ENCODE results near the gene SLC43A2. TPM values are rescaled to one million over a fixed set of nuclear protein-coding genes. Genes with fewer than 3 reads are reported as not detected.

Gene SLC43A2
- total and polyA plus RNA-seq, 2 of the 13 experiments (the other 11 are each of a cell fraction or from before 2014, with no cell fraction given): 7.3 to 20.0 TPM

DNA sequence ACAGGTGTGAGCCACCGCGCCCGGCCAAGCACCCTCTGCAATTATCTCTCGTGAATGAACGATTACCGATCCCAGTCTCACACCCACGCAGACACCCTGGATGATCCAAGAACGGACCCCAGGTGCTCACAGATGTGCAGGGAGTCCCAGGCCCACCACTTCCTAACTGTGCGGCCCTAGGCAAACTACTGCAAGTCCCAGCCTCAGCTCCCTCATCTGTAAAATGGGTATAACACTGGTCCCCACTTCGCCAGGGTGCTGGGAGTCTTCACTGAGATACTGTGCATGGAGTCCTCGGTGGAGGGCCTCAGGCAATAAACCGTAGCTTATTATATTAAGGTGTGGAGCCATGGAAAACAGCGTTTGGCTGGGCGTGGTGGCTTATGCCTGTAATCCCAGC, 44.5 kb downstream of the SLC43A2 start:
- Histone ChIP-seq H3K79me2 (ENCODE audit: insufficient read depth, low read length) (no peaks in the 10 kb centered on the region), H3K4me1 (ENCODE audit: insufficient read depth, low read length) (peaks cover 54% of the 10 kb centered on the region), H3K36me3 (replicated peaks in 1 of 2; ENCODE audit: control insufficient read depth in 1 of 2, insufficient read depth in 2 of 2, low read length in 2 of 2) (peaks cover 0 to 1% of the 10 kb centered on the region in 2 experiments; a peak in 2 of 5 replicates), H3K4me3 (replicated peaks in 1 of 3; ENCODE audit: insufficient read depth in 1 of 3, low read depth in 2 of 3, low read length in 3 of 3) (no peak overlapping the region), H3K27me3 (ENCODE audit: control insufficient read depth in 1 of 2, insufficient read depth in 2 of 2, low read length in 2 of 2) (no peaks in the 10 kb centered on the region), H3K9me3 (ENCODE audit: low read length) (no peaks in the 10 kb centered on the region), H3K27ac (ENCODE audit: extremely low read length, insufficient read depth, low read length) (no peak overlapping the region), H4K20me1 (ENCODE audit: insufficient read depth, low read length) (no peaks in the 10 kb centered on the region), H3K9ac (ENCODE audit: insufficient read depth, low read depth, low read length) (no peak overlapping the region), H3K4me2 (ENCODE audit: low read depth, low read length) (no peak overlapping the region), H2AFZ (ENCODE audit: low read length) (no peak overlapping the region)
- BruUV-seq (replicated peaks): no TSS peak
- in situ Hi-C loops (cut with HindIII; ENCODE audit: extremely low pct_ligation_motif_present, low pct_unique_long_range_greater_than_20kb): no loop called here
- WGBS (ENCODE audit: low lambda C conversion rate): 92% methylated on average over 13 of the region's 14 CpGs
- intact Hi-C loops (cut with micrococcal nuclease; ENCODE audit: unreplicated experiment): no loop called here
- ChIA-PET CTCF (ENCODE audit: low intra/inter-chr PET ratio, low total read pairs) (no interaction called here), POLR2A (no interaction called here)
- DNase-seq (ENCODE audit: low spot score) (no peak), ATAC-seq (no peak), FAIRE-seq (no peak)
- peak; percentile 84 for TF ChIP-seq ZNF629 (CRISPR knock-in tag; conservative IDR thresholded peaks at IDR 0.05)
- no peak for TF ChIP-seq CBX2 (IDR thresholded peaks at IDR 0.05; ENCODE audit: low read depth, low read length)
- TF ChIP-seq CBX2 (CRISPR knock-in tag; IDR thresholded peaks at IDR 0.05; ENCODE audit: low read depth): no peak

DNA sequence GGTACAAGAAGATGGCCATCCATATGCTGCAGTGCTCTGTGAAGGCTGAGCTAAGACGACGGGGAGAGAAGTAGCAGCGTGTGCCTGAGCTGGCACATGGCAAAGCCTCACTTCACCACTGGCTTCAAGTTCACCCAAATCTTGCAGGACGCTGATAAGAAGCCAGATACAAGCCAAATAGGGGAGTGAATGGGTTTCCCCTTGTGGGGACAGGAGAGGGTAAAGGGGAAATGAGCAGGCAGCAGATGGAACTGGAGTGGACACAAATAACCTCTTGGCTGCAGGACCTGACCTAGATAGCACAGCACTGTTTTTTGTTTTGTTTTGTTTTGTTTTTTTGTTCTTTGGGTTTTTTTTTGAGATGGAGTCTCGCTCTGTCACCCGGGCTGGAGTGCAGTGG, 45.1 kb downstream of the SLC43A2 start:
- Histone ChIP-seq H3K4me3 (replicated peaks in 1 of 3; ENCODE audit: insufficient read depth in 1 of 3, low read depth in 2 of 3, low read length in 3 of 3) (no peak overlapping the region), H3K27ac (ENCODE audit: extremely low read length, insufficient read depth, low read length) (no peak overlapping the region), H2AFZ (ENCODE audit: low read length) (no peak overlapping the region), H3K4me2 (ENCODE audit: low read depth, low read length) (no peak overlapping the region), H3K36me3 (replicated peaks in 1 of 2; ENCODE audit: control insufficient read depth in 1 of 2, insufficient read depth in 2 of 2, low read length in 2 of 2) (peaks cover 0 to 1% of the 10 kb centered on the region in 2 experiments; a peak in 1 of 5 replicates), H3K79me2 (ENCODE audit: insufficient read depth, low read length) (no peaks in the 10 kb centered on the region), H3K9ac (ENCODE audit: insufficient read depth, low read depth, low read length) (no peak overlapping the region), H4K20me1 (ENCODE audit: insufficient read depth, low read length) (no peaks in the 10 kb centered on the region), H3K4me1 (ENCODE audit: insufficient read depth, low read length) (peaks cover 50% of the 10 kb centered on the region), H3K9me3 (ENCODE audit: low read length) (no peaks in the 10 kb centered on the region), H3K27me3 (ENCODE audit: control insufficient read depth in 1 of 2, insufficient read depth in 2 of 2, low read length in 2 of 2) (no peaks in the 10 kb centered on the region)
- ChIA-PET POLR2A (no interaction called here), CTCF (ENCODE audit: low intra/inter-chr PET ratio, low total read pairs) (no interaction called here)
- DNase-seq (ENCODE audit: low spot score) (no peak), ATAC-seq (no peak), FAIRE-seq (no peak)
- WGBS (ENCODE audit: low lambda C conversion rate): 92% methylated on average over 6 of the region's 6 CpGs
- BruUV-seq (replicated peaks): no TSS peak
- in situ Hi-C loops (cut with HindIII; ENCODE audit: extremely low pct_ligation_motif_present, low pct_unique_long_range_greater_than_20kb): no loop called here
- intact Hi-C loops (cut with micrococcal nuclease; ENCODE audit: unreplicated experiment): no loop called here
- TF ChIP-seq, protein P1, sequence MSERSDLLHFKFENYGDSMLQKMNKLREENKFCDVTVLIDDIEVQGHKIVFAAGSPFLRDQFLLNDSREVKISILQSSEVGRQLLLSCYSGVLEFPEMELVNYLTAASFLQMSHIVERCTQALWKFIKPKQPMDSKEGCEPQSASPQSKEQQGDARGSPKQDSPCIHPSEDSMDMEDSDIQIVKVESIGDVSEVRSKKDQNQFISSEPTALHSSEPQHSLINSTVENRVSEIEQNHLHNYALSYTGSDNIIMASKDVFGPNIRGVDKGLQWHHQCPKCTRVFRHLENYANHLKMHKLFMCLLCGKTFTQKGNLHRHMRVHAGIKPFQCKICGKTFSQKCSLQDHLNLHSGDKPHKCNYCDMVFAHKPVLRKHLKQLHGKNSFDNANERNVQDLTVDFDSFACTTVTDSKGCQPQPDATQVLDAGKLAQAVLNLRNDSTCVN (CRISPR knock-in tag; IDR thresholded peaks at IDR 0.05; ENCODE audit: borderline replicate concordance): no peak
- TF ChIP-seq ZNF280B (CRISPR knock-in tag; IDR thresholded peaks at IDR 0.05; ENCODE audit: borderline replicate concordance) (no peak), ZMYM3 (CRISPR knock-in tag; IDR thresholded peaks at IDR 0.05) (no peak), ZNF510 (CRISPR knock-in tag; IDR thresholded peaks at IDR 0.05; ENCODE audit: low read depth) (no peak), PAXIP1 (CRISPR knock-in tag; conservative IDR thresholded peaks at IDR 0.05) (no peak), ZNF343 (CRISPR knock-in tag; IDR thresholded peaks at IDR 0.05) (no peak), CENPT (CRISPR knock-in tag; IDR thresholded peaks at IDR 0.05; ENCODE audit: low read depth) (no peak), NFKB2 (CRISPR knock-in tag; IDR thresholded peaks at IDR 0.05; ENCODE audit: borderline replicate concordance) (no peak)
- TF ChIP-seq, protein P2, sequence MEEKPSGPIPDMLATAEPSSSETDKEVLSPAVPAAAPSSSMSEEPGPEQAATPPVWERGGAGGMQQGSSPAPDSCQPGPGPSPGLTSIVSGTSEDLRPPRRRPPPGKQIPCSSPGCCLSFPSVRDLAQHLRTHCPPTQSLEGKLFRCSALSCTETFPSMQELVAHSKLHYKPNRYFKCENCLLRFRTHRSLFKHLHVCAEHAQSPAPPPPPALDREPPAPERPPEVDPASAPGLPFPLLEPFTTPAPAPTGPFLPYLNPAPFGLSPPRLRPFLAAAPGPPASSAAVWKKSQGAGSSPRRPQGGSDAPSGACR (CRISPR knock-in tag; IDR thresholded peaks at IDR 0.05): no peak

All from HepG2 (cell line).